HCT116 (cell line): ENCODE data around the gene ATP8B4. TPM values are rescaled to one million over a fixed set of nuclear protein-coding genes. Genes with fewer than 3 reads are reported as not detected.

Experiments used
- ATAC-seq: fragments of 200-7000 bp; cut with Tn5 transposase; 2 replicates; pipeline ENCODE4 v1.9.1; 2020; ENCODE audit warnings: mild to moderate bottlenecking, moderate library complexity
- BruUV-seq: library from RNA; stranded (reverse); fragments of 400-500 nt; replicated peaks from 2 replicates; lab custom pipeline; 2021; lab: Mats Ljungman, UMichigan
- CTCF ChIA-PET: fragments of 300-600 bp; sonication (Branson Sonifier 250); formaldehyde crosslinking; loops from one replicate; lab custom pipeline; 2021; ENCODE audit warnings: antibody characterized with exemption; lab: Charles Lee
- POLR2A ChIA-PET: fragments of 300-600, 350-600 bp; sonication (Branson Sonifier 250); formaldehyde crosslinking; loops from one replicate; lab custom pipeline; 2021; ENCODE audit warnings: antibody characterized with exemption; lab: Charles Lee
- RAD21 ChIA-PET, 2 experiments: fragments of 300-600 bp; sonication (Branson Sonifier 250); formaldehyde crosslinking; loops; one replicate each; lab custom pipeline; 2023; ENCODE audit warnings: low total read pairs in 2 of 2; ENCODE audit not compliant: uncharacterized antibody in 2 of 2, unreplicated experiment in 2 of 2, low non-redundant PET in 1 of 2; lab: Charles Lee
- DNase-seq: peaks from one replicate; pipeline ENCODE4 v3.0.0-alpha.2; 2010; ENCODE audit warnings: low read depth, low spot score
- H2AFZ ChIP-seq: fragments of 200-600 bp; shearing (Covaris generic), sonication (generic); 2 replicates; pipeline ENCODE4 v1.6.1; 2017; ENCODE audit warnings: low read depth, mixed run types, mixed read lengths, antibody characterized with exemption, low read length; ENCODE audit not compliant: poor library complexity, severe bottlenecking
- H3K27ac ChIP-seq: 2 replicates; pipeline ENCODE4 v1.5.1; 2012; ENCODE audit warnings: low read depth, low read length
- H3K27me3 ChIP-seq: fragments of 200-600 bp; sonication (generic); 2 replicates; pipeline ENCODE4 v1.6.1; 2016; ENCODE audit warnings: mixed run types, low read length, mixed read lengths; ENCODE audit not compliant: insufficient read depth
- H3K36me3 ChIP-seq, 2 experiments: fragments of 200-500 bp in 1 of 2; fragments of 200-600 bp in 1 of 2; sonication (Bioruptor generic) in 1 of 2; sonication (generic) in 1 of 2; 2 replicates each; pipeline versions ENCODE4 v1.5.1 to v1.6.1; 2014 to 2016; ENCODE audit warnings: low read length in 2 of 2, inconsistent platforms in 1 of 2, mixed read lengths in 1 of 2, mixed run types in 1 of 2; ENCODE audit not compliant: insufficient read depth in 2 of 2, control insufficient read depth in 1 of 2
- H3K4me1 ChIP-seq, 2 experiments: fragments of 200-600 bp in 1 of 2; sonication (generic) in 1 of 2; 2 replicates each; pipeline versions ENCODE4 v1.5.1 to v1.6.1; 2012 to 2017; ENCODE audit warnings: low read length in 2 of 2, inconsistent platforms in 1 of 2, mild to moderate bottlenecking in 1 of 2, mixed read lengths in 1 of 2, mixed run types in 1 of 2, moderate library complexity in 1 of 2; ENCODE audit not compliant: insufficient read depth in 2 of 2, control insufficient read depth in 1 of 2
- H3K4me2 ChIP-seq: fragments of 200-600 bp; sonication (generic); 2 replicates; pipeline ENCODE4 v1.6.1; 2017; ENCODE audit warnings: mixed run types, low read length, mixed read lengths
- H3K4me3 ChIP-seq, 2 experiments: fragments of 200-600 bp in 1 of 2; sonication (generic) in 1 of 2; replicated peaks in 1 of 2; 2 replicates each; pipeline ENCODE4 v1.5.1; 2011 to 2016; ENCODE audit warnings: low read length in 2 of 2, control low read depth in 1 of 2, low read depth in 1 of 2, mild to moderate bottlenecking in 1 of 2, mixed read lengths in 1 of 2, mixed run types in 1 of 2
- H3K79me2 ChIP-seq: fragments of 200-600 bp; sonication (generic); 2 replicates; pipeline ENCODE4 v1.6.1; 2017; ENCODE audit warnings: mild to moderate bottlenecking, mixed run types, low read length, moderate library complexity, mixed read lengths; ENCODE audit not compliant: insufficient read depth
- H3K9ac ChIP-seq: fragments of 200-600 bp; sonication (generic); 2 replicates; pipeline ENCODE4 v1.6.1; 2016; ENCODE audit warnings: low read length, mixed read lengths
- H3K9me2 ChIP-seq: fragments of 200-600 bp; sonication (generic), shearing (Covaris generic); 2 replicates; pipeline ENCODE4 v1.6.1; 2017; ENCODE audit warnings: mixed run types, mild to moderate bottlenecking, moderate library complexity; ENCODE audit not compliant: insufficient read depth
- H3K9me3 ChIP-seq, 2 experiments: fragments of 200-500 bp in 1 of 2; fragments of 200-600 bp in 1 of 2; sonication (Bioruptor generic) in 1 of 2; sonication (generic) in 1 of 2; 2 replicates each; pipeline ENCODE4 v1.6.1; 2014 to 2017; ENCODE audit warnings: low read length in 2 of 2, mixed read lengths in 2 of 2, inconsistent platforms in 1 of 2, low read depth in 1 of 2, mild to moderate bottlenecking in 1 of 2, mixed run types in 1 of 2, moderate library complexity in 1 of 2; ENCODE audit not compliant: control insufficient read depth in 1 of 2, insufficient read depth in 1 of 2
- H4K20me1 ChIP-seq: fragments of 200-600 bp; sonication (generic), shearing (Covaris generic); 2 replicates; pipeline ENCODE4 v1.6.1; 2017; ENCODE audit warnings: mixed run types, mild to moderate bottlenecking, moderate library complexity; ENCODE audit not compliant: insufficient read depth
- CBX3 ChIP-seq: IDR thresholded peaks from 2 replicates; pipeline ENCODE4 v1.6.1; 2012; ENCODE audit warnings: low read depth
- CEBPB ChIP-seq: IDR thresholded peaks from 2 replicates; pipeline ENCODE4 v1.6.1; 2012; ENCODE audit warnings: low read depth
- CTCF ChIP-seq, 3 experiments: fragments of 200-600 bp in 1 of 3; sonication (generic) in 1 of 3; IDR thresholded peaks in 2 of 3; conservative IDR thresholded peaks in 1 of 3; 2 replicates each; pipeline ENCODE4 v1.5.1; 2012 to 2017; ENCODE audit warnings: low read depth in 2 of 3, low read length in 2 of 3, antibody characterized with exemption in 1 of 3, borderline replicate concordance in 1 of 3, control low read depth in 1 of 3, mild to moderate bottlenecking in 1 of 3, mixed read lengths in 1 of 3, mixed run types in 1 of 3, moderate library complexity in 1 of 3; ENCODE audit not compliant: insufficient read depth in 1 of 3
- EGR1 ChIP-seq: IDR thresholded peaks from 2 replicates; pipeline ENCODE4 v1.6.1; 2012; ENCODE audit warnings: low read depth
- ELF1 ChIP-seq: IDR thresholded peaks from 2 replicates; pipeline ENCODE4 v1.6.1; 2012; ENCODE audit warnings: low read depth, borderline replicate concordance
- EZH2 ChIP-seq: fragments of 200-600 bp; sonication (generic); IDR thresholded peaks from 2 replicates; pipeline ENCODE4 v1.6.1; 2017; ENCODE audit warnings: antibody characterized with exemption, mixed run types
- FOSL1 ChIP-seq: IDR thresholded peaks from 2 replicates; pipeline ENCODE4 v1.6.1; 2012; ENCODE audit warnings: low read depth
- JUND ChIP-seq: IDR thresholded peaks from 2 replicates; pipeline ENCODE4 v1.6.1; 2012
- MAX ChIP-seq: IDR thresholded peaks from 2 replicates; pipeline ENCODE4 v1.6.1; 2012
- POLR2A ChIP-seq: IDR thresholded peaks from 2 replicates; pipeline ENCODE4 v1.7.0; 2011; ENCODE audit warnings: borderline replicate concordance; ENCODE audit not compliant: insufficient read depth, insufficient read length; ENCODE audit errors: extremely low read depth
- RAD21 ChIP-seq: IDR thresholded peaks from 2 replicates; pipeline ENCODE4 v1.6.1; 2012; ENCODE audit warnings: low read depth, mild to moderate bottlenecking
- SIN3A ChIP-seq: IDR thresholded peaks from 2 replicates; pipeline ENCODE4 v1.6.1; 2012; ENCODE audit warnings: low read depth
- SP1 ChIP-seq: IDR thresholded peaks from 2 replicates; pipeline ENCODE4 v1.6.1; 2012; ENCODE audit warnings: low read depth
- SRF ChIP-seq: IDR thresholded peaks from 2 replicates; pipeline ENCODE4 v1.6.1; 2012; ENCODE audit warnings: low read depth
- TCF7L2 ChIP-seq: IDR thresholded peaks from 2 replicates; pipeline ENCODE4 v1.7.0; 2011; ENCODE audit warnings: borderline replicate concordance, inconsistent platforms; ENCODE audit not compliant: insufficient read depth, insufficient read length; ENCODE audit errors: extremely low read depth
- ZFX ChIP-seq: fragments of 450-650 bp; IDR thresholded peaks from 2 replicates; pipeline ENCODE4 v1.6.1; 2017
- ZNF274 ChIP-seq: fragments of 200-500 bp; sonication (Bioruptor generic); IDR thresholded peaks from 2 replicates; pipeline ENCODE4 v1.6.1; 2014; ENCODE audit warnings: mild to moderate bottlenecking, low read depth, low read length, inconsistent platforms
- intact Hi-C: fragments of 100-400 bp; cut with micrococcal nuclease; formaldehyde crosslinking; loops from 2 replicates; pipeline ENCODE4 v1.10.0; 2022
- total RNA-seq: library from RNA; stranded (reverse); gene quantifications from one replicate; pipeline ENCODE4 v1.2.1, GENCODE V29; 2021; ENCODE audit not compliant: unreplicated experiment
- TF ChIP-seq, protein P1 (sequence below): IDR thresholded peaks from 2 replicates; pipeline ENCODE4 v1.6.1; 2012; ENCODE audit warnings: low read depth

Gene ATP8B4
- total RNA-seq, 1 experiment from 2014 or later, result 0.25 TPM

DNA sequence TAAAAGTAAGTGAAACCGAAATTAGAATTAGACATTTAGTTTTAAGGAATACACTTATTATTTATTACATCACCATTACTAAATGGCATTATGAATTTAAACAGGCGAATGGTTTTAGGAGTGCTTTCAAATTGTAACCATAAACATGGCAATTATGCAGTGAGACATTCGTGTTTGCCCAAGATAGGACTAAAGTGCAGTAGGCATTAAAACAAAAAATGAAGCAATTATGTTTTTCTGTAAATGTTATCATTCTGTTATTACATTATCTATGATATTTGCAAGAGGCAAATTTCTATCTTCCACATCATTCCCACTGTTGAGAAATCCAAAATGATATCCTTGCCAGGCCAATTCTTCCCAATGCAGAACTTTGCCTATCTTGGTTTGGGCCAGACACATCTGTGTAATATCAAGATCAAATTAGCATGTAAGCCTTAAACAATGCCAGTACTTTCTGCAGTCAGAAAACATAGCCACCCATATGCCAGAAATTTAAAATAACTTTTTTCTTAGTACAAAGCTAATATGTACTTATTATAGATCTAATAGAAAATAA lies 156.9 kb downstream of the ATP8B4 start:
- Histone ChIP-seq H3K9me3 (no peaks in the 10 kb centered on the region), H3K9me2 (no peaks in the 10 kb centered on the region), H2AFZ (no peak overlapping the region), H3K79me2 (no peaks in the 10 kb centered on the region), H3K36me3 (no peaks in the 10 kb centered on the region), H4K20me1 (no peaks in the 10 kb centered on the region), H3K4me2 (no peak overlapping the region), H3K4me3 (no peak overlapping the region), H3K27ac (no peak overlapping the region), H3K4me1 (no peaks in the 10 kb centered on the region), H3K9ac (no peak overlapping the region), H3K27me3 (no peaks in the 10 kb centered on the region)
- intact Hi-C loops, result no loop called here
- no peak for TF ChIP-seq FOSL1
- TF ChIP-seq EZH2, result no peak
- TF ChIP-seq ZNF274, result no peak
- no peak for TF ChIP-seq MAX
- TF ChIP-seq ZFX, result no peak
- no peak for TF ChIP-seq EGR1
- no peak for TF ChIP-seq TCF7L2
- TF ChIP-seq CEBPB, result no peak
- POLR2A ChIA-PET, result no interaction called here
- BruUV-seq, result no TSS peak
- ATAC-seq, result no peak
- no peak for DNase-seq
- CTCF ChIA-PET, result no interaction called here
- RAD21 ChIA-PET, result no interaction called here

- Histone ChIP-seq H3K9ac (no peak overlapping the region), H3K27me3 (no peaks in the 10 kb centered on the region), H3K4me2 (no peak overlapping the region), H3K36me3 (no peaks in the 10 kb centered on the region), H3K9me3 (no peaks in the 10 kb centered on the region), H3K79me2 (no peaks in the 10 kb centered on the region), H2AFZ (no peak overlapping the region), H3K4me1 (no peaks in the 10 kb centered on the region), H3K4me3 (no peak overlapping the region), H3K9me2 (no peaks in the 10 kb centered on the region), H4K20me1 (no peaks in the 10 kb centered on the region), H3K27ac (no peak overlapping the region)
- intact Hi-C loops, result no loop called here
- ChIA-PET RAD21 (no interaction called here), CTCF (no interaction called here), POLR2A (no interaction called here)
- no peak for DNase-seq
- no TSS peak for BruUV-seq
- no peak for ATAC-seq
- TF ChIP-seq SP1 (no peak), ZFX (no peak), EGR1 (no peak), RAD21 (no peak), CBX3 (no peak), POLR2A (no peak), CTCF (IDR thresholded peaks at IDR 0.05 in 2 of 3, conservative IDR thresholded peaks at IDR 0.05 in 1 of 3; ENCODE audit: borderline replicate concordance in 1 of 3, insufficient read depth in 1 of 3, low read depth in 2 of 3, low read length in 2 of 3) (no peak), ELF1 (no peak), SRF (no peak), SIN3A (no peak), ZNF274 (no peak), JUND (no peak)
- TF ChIP-seq, protein P1, sequence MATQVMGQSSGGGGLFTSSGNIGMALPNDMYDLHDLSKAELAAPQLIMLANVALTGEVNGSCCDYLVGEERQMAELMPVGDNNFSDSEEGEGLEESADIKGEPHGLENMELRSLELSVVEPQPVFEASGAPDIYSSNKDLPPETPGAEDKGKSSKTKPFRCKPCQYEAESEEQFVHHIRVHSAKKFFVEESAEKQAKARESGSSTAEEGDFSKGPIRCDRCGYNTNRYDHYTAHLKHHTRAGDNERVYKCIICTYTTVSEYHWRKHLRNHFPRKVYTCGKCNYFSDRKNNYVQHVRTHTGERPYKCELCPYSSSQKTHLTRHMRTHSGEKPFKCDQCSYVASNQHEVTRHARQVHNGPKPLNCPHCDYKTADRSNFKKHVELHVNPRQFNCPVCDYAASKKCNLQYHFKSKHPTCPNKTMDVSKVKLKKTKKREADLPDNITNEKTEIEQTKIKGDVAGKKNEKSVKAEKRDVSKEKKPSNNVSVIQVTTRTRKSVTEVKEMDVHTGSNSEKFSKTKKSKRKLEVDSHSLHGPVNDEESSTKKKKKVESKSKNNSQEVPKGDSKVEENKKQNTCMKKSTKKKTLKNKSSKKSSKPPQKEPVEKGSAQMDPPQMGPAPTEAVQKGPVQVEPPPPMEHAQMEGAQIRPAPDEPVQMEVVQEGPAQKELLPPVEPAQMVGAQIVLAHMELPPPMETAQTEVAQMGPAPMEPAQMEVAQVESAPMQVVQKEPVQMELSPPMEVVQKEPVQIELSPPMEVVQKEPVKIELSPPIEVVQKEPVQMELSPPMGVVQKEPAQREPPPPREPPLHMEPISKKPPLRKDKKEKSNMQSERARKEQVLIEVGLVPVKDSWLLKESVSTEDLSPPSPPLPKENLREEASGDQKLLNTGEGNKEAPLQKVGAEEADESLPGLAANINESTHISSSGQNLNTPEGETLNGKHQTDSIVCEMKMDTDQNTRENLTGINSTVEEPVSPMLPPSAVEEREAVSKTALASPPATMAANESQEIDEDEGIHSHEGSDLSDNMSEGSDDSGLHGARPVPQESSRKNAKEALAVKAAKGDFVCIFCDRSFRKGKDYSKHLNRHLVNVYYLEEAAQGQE, result no peak
Observed at GRCh38 chr15:49953421-49953820, 165.6 kb downstream of the ATP8B4 start.
